HG03520 (cell line): Measurements from ENCODE around the gene SLC6A6.

Experiments
- ATAC-seq: cut with Tn5 transposase; IDR thresholded peaks from one replicate; pipeline ENCODE4 v1.9.1; 2021; ENCODE audit warnings: mild to moderate bottlenecking, moderate library complexity; ENCODE audit not compliant: unreplicated experiment

Gene SLC6A6

DNA sequence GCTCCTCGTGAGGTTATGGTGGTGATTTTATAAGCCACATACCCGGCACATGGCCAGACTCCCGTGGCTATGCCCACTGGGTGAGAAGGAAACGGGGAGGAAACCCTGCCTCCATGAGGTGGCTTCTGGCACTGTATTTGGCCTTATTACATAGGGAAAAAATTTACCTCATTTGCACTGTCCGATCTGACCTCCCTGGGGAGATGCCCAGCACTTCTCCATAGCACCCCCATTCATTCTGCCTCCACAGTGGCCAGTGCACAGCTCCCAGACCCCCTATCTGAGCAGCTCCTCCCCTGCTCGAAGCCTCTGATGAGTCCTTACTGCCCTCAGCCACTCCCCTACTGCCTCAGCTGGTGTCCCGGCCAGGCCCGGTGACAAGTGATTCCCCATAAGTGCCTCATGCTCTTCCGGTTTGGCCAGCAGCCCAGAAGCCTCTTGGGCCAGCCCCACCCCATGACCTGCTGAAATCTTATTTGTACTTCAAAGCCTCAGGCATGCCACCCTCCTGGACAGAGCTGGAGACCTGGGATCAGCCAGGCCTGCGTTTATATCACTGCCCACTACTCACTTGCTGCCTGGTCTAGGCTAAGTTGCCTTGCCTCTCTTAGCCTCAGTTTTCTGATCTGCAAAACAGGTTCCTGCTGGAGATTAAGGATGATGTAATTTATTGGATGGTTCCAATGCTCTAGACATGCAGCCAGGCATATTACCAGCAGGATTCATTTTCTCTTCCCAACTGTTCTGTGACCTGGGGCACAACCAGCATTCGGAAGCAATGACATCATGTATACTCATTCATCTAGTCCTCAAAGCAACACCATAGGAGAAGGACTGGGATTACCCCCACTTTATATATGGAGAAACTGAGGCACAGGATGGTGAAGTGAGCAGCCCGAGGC is 30.6 kb upstream of the SLC6A6 start:
- no peak for ATAC-seq

DNA sequence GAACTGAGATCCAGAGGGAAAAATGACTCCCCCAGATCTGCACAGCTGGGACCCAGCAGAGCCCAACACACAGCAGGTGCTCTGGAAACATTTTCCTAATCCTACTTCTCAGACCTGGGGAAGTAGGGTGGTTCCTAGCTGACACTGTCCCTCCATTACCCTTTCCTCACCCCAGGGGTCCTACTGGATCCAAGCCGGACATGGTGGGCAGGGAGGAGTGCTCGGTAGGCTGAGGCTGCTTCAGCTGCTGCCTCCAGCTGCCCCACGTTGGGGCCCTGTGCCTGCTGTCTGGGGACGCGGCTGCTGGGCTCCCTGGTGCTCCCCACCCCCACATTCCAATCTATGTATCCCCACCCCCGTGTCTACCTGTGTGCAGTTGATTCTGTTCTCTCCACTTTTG is 29.8 kb upstream of the SLC6A6 start:
- ATAC-seq = no peak

DNA sequence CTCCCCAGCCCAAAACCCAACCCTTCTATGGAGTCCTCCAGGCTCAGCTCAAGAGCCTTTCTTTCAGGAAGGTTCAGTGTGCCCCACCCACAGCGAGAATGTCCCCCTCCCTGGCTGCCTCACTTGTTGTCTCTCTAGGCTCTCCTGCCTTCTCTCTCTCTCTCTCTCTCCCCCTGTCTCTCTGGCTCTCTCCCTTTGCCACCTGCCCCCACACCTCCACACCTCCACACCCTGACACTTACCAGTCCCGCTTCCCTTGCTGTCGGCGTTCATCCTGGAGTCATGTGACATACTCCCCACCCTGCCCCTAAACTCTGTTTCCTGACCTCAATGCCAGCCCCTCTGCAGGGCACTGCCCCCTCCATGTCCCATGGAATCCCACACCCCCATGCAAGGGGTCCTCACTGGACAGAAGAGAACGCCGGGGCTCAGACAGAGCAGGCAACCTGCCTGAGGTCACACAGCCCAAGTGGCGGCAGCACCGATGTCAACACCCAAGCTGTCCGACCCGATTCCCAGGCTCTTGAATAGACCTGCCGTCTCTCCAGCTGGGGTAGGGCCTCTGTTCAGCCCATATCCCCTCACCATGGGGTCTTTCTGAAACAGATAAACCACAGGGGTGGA is 28.5 kb upstream of the SLC6A6 start:
- ATAC-seq = no peak

DNA sequence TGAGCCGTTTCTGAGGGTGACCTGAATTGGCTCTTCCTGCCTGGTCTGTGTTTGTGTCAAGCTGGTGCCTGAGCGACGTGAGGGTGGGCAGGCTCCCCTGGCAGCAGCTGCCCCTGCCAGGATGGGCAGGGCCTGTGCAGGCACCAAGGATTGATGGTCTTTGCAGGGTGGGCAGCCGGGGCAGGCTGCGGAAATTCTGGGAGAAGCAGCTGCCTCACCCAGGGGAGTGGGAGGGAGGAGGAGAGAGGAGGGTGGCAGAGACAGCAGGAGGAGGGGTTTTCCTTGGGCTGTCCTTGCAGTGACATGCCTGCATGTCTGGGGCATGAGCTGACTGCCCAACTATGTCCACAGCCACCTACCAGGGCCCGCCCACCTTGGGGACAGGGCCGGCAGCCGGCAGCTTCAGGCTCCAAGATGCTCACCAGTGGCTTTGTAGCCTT is 27.9 kb upstream of the SLC6A6 start:
- ATAC-seq = no peak

DNA sequence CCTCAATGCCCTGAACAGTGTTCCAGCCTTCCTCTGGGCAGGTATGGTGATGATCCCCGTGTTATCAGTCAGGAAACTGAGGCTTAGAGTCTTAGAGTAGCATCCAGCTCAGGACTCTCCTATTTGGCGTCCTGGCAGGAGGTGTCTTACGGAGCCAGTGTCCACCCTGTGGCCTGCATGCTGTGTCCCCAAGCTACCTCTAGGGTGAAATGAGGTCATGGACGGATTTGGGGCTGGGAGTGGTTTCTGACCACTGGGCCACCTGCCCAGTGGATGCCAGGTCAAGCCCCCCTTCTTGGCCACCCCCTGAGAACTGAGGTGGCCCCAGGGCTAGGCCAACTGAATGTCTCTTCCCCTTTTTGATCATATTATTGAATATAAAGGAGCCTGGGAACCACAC is 27.2 kb upstream of the SLC6A6 start:
- ATAC-seq = no peak

DNA sequence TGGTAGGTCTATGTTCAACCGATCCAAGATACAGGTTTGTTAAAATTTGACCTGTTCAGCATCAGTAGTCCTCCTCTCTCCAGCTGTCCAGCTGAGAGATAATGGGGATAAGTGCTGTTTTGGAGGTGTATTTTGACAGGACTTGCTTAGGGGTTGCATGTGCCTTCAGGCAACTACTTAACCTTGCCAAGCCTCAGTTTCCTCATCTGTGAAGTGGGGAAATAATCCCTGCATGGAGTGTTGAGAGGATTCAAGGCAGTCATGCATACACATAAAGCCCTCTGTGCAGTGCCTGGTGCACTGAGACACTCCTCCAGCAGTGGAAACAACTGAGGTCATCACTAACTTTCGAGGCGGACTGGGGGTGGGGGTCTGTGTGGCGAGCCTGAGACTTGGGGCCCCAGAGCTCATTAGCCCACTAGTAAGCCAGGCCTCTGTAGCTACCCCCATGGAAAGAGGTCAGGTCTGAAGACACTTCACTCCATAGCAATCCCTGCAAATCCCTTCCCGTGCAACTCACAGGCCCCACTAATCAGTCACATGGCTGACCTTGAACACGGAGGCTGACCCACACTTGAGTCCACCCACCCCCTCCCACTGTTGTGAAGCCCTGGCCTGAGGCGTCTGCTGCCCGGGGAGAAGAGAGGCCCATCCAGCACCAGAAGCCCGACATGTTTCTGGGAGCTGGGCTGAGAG is 25.9 kb upstream of the SLC6A6 start:
- no peak for ATAC-seq

DNA sequence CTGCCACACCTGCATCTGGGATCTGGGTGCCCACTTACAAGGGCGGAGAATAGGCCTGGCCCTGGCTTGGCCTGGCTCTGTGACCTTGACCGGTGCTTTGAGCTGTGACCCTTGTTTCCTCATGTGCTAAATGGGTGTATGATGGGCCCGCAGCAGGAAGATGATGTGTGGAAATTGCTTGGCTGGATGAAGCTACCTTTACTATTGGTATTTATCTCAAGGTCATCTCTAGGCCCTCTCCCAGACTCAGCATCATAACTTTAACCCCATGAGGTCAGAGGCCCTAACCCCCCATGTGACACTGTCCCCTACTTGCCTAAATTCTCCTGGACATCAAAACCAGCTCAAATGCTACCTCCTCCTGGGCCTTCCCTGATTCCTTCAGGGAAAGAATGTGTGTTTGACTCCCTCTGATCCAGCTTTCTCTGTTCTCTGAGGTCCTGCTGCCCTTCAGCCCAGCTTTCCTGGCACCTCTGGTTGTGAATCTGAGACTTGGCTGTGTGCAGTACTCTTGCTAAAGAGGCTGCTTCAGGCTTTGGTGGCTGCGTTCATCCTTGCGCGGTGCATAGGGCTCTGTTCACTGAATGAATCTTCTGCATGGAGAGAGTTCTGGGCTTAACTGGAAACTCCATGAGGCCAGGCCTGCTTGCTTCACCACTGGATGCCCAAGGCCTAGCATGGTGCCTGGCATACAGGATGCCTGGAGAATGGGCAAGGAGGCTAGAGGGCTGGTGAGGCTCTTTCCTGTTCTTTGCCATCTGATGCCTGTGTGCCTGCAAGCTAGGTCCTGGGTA is 25.2 kb upstream of the SLC6A6 start:
- no peak for ATAC-seq

DNA sequence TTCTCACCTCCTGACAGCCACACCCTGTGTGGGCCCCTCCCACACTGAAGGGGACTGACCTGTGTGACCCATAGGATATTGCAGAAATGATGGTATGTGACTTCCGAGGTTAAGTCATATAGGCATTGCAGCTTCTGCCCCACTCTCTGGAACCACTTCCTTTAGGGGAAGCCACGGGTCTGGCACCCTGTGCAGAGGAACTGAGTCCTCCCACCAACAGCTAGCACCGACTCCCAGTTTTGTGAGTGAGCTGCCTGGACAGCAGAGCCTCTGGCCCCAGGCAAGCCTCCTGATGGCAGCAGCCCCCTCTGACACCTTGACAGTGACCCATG is 24.6 kb upstream of the SLC6A6 start:
- no peak for ATAC-seq

DNA sequence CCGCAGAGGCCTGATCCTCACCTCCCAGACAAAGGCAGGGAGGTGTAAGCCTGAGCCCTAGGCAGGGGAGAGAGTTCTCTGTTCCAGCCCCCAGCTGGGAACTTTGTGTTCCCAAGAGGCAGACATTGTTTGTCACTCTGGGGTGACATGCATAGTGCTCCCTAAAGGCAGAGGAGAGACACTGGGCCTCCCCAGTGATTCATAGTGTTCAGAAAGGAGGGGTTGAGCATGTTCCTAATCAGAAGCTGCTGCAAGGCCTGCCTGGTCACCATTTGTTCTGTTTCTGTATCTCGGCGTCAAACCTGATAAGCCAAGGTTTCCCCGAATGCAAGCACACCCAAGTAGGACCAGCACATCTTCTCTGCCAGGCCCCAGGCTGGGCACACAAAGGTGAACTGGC is 24.0 kb upstream of the SLC6A6 start:
- no peak for ATAC-seq

- ATAC-seq = no peak
These were observed 22.6 kb upstream of the SLC6A6 start for GRCh38 chr3:14379843-14380242.

GRCh38 chr3:14386254-14386653 is 16.2 kb upstream of the SLC6A6 start:
- no peak for ATAC-seq

GRCh38 chr3:14388201-14388600 is 14.2 kb upstream of the SLC6A6 start:
- no peak for ATAC-seq

- ATAC-seq = no peak
These were observed 13.2 kb upstream of the SLC6A6 start for GRCh38 chr3:14389166-14389606.

DNA sequence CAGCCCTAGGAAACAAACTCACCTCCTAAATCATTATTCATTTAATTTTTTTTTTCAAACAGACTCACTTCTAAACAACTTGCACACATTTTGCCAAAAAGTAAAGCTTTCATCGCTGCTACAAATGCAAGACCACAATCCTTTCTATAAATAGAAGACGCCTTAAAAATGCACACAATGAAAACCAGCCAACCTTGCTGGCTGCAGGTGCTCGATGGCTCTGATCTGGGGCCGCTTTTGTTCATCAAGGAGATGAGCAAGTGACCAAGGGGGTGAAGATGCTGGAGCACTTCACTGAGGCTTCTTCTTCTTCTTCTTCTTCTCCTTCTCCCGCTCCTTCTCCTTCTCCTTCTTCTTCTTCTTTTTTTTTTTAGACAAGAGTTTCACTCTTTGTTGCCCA is 12.7 kb upstream of the SLC6A6 start:
- ATAC-seq = no peak

DNA sequence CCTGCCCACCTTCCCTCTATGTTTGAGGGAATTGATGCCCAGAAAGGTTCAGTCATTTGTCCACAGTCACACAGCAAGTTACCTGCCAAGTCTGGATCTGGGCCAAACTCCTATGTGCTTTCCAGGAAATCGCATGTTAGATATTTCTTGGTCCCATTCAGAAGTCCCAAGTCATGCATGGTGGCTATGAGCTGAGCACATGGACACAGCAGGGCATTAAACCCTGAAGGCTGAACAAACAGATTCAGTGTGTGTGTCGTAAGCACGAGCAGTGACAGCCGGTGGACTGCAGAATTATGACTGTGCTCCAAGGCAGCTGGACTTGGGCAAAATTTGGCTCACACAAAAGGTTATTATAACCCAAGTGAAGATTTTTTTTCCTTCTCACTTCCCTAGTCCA is 11.4 kb upstream of the SLC6A6 start:
- ATAC-seq = no peak

DNA sequence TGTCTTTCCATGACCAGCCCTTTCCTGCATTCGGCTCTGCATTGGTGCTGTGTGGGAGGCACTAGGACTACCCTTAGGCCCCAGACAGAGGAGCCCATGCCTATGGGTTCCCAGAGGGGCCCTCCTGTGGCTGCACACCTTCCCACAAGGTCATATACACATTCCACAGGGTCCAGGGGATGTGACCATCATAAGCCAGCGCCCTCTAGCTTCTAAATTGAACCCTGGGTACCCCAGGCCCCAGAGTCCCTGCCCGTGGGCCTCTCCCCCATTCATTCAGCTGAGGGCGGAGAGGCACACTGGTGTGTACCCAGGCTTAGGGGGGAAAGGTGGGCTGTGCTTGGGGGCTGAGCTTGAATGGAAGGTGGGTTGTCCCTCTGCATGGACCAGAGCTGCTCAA is 10.2 kb upstream of the SLC6A6 start:
- ATAC-seq = no peak

DNA sequence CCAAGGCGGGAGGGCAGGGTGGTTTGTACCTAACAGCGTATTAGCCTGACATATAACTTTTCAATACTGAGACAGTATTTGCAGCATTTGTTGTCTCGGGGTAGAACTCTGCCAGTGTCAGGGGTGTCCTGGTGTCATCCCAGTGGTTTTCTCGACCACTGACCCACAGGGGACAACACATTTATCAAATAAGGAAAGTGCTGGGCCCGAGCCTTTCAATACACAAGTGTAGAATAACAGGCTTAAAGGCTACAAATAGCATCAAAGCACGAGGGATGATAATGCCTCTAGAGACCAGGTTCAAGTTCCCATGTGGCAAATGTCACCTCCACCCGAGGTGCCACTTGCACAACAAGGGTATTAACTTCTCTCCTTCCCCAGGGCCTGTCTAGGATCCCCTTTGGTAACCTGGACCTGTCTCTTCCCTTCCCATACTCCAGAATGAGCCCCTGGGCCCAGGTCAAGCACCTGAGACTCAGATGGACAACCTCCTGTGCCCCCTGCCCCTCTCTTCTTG is 9.5 kb upstream of the SLC6A6 start:
- ATAC-seq = no peak

DNA sequence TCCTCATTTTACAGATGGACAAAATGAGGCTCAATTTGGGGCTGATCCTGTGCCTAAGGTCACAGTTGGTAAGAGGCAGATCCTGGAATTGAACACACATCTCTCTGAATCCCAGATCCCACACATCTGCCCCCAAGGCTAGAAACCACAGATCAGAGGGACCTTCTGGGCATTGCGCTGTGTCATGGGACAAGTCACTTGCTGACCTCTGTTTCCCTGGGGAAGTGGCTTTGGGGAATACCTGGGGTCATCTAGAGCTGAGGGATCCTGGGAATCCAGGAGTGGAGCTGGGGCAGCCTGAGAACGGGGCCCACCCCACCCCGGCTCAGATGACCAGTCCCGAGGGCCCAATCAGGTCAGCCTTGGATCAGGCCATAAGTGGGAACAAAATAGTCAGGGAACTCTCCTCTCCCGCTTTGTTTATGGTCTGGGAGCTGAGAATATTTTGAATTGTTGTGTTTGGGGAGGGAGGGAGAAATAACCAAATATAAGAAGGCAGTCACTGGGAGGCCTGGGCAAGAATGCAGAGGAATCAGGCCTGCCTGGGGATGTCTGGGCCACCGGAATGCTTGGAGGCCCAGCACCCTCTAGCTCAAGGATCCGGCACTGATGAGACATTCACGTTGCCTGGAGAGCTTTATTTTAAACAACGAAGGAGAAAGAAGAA is 8.8 kb upstream of the SLC6A6 start:
- no peak for ATAC-seq

DNA sequence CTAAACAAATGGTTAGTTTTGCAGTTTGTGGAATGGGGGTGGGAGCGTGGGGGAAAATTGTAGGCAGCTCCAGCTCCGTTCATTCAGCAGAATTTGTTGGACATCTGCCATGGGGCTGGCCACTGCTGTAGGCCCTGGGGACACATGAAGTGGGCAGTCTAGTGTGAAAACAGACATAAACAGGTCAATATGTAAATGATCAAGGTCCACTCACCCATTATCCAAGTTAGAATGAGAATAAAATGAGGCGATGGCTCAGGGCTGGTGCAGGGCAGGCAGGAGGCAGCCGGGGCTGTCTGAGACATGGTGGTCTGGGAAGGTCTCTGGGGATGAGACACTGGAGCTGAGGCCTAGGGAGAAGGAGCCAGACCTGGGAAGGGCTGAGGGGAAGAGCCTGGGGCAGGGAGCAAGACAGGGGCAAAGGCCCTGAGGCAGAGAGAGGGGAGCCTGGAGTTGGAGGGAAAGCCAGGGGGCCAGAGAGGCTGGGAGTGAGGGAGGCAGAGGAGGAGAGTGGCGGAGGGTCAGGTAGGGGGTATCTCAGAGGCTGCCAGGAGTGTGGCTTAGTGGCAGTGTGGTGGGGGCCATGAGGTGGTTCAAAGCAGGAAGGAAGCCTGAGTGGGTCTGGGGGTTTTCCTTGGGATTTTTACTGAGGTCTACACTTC is 6.2 kb upstream of the SLC6A6 start:
- ATAC-seq = no peak

GRCh38 chr3:14397046-14397445 is 5.4 kb upstream of the SLC6A6 start:
- ATAC-seq = no peak
